HUES6 (cell line): ENCODE measurements around the gene VPS35L.

Experiments used
- H3K27ac ChIP-seq: 2 replicates; pipeline ENCODE4 v1.7.0; 2013; ENCODE audit warnings: low read depth, mild to moderate bottlenecking, low read length, inconsistent platforms
- H3K27me3 ChIP-seq: 2 replicates; pipeline ENCODE4 v1.6.1; 2013; ENCODE audit warnings: low read length; ENCODE audit not compliant: control insufficient read depth, insufficient read depth
- H3K36me3 ChIP-seq: 2 replicates; pipeline ENCODE4 v1.6.1; 2013; ENCODE audit warnings: low read length; ENCODE audit not compliant: control insufficient read depth, insufficient read depth
- H3K4me1 ChIP-seq: 2 replicates; pipeline ENCODE4 v1.6.1; 2013; ENCODE audit warnings: low read length; ENCODE audit not compliant: control insufficient read depth, insufficient read depth
- H3K4me3 ChIP-seq: 2 replicates; pipeline ENCODE4 v1.5.1; 2013; ENCODE audit warnings: low read depth, low read length
- H3K9ac ChIP-seq: one replicate; pipeline ENCODE4 v1.6.1; 2013; ENCODE audit warnings: mild to moderate bottlenecking, low read length
- H3K9me3 ChIP-seq: 2 replicates; pipeline ENCODE4 v1.6.1; 2013; ENCODE audit warnings: low read depth, low read length; ENCODE audit not compliant: control insufficient read depth, insufficient read depth

VPS35L gene

DNA sequence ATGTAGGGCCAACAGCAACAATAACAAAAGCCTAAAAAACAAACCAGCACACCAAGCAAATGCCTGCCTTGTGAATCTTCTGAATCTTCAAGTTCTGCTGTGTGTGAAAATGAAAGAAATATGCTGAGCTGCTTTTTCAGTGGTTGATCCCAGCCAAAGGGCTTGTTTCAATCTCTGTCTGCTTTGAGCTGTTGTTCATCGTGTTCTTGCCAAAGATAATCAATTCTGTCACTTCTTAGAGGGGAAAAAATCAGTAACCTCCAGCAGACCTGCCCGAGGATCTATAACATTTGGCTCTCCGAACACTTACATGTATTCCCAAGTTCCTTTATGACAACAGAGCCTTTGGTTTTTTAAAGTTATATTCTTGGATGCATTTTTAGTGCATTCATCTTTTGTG, 65.9 kb downstream of the VPS35L start:
- Histone ChIP-seq H3K36me3 (peaks cover 21% of the 10 kb centered on the region; the same call in 1 of the 2 replicates), H3K4me1 (no peaks in the 10 kb centered on the region), H3K4me3 (no peak overlapping the region), H3K27me3 (no peaks in the 10 kb centered on the region), H3K9ac (no peak overlapping the region), H3K27ac (no peak overlapping the region), H3K9me3 (no peaks in the 10 kb centered on the region)

DNA sequence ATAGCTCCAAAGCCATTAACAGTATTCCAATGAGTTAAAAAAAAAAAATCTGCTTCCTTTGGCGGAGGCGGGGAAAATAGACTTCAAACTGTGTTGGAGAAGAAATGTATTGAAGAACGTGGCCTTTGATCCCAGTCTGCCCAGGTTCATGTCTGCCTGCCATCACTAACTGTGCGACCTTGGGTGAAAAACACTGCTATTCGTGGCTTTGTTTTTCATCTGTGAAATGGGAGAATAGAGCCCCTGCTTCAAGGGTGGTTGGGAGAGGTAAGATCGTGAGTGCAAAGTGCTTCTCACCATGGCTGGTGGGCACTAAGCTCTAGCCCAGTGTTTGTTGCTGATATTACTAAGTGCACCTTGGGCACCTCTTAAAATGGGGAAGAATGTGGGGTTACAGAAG, 69.5 kb downstream of the VPS35L start:
- peaks cover 27% of the 10 kb centered on the region for H3K36me3 ChIP-seq
- no peaks in the 10 kb centered on the region for H3K4me1 ChIP-seq
- no peak overlapping the region for H3K27ac ChIP-seq
- no peak overlapping the region for H3K9ac ChIP-seq
- no peaks in the 10 kb centered on the region for H3K9me3 ChIP-seq
- no peak overlapping the region for H3K4me3 ChIP-seq
- no peaks in the 10 kb centered on the region for H3K27me3 ChIP-seq

DNA sequence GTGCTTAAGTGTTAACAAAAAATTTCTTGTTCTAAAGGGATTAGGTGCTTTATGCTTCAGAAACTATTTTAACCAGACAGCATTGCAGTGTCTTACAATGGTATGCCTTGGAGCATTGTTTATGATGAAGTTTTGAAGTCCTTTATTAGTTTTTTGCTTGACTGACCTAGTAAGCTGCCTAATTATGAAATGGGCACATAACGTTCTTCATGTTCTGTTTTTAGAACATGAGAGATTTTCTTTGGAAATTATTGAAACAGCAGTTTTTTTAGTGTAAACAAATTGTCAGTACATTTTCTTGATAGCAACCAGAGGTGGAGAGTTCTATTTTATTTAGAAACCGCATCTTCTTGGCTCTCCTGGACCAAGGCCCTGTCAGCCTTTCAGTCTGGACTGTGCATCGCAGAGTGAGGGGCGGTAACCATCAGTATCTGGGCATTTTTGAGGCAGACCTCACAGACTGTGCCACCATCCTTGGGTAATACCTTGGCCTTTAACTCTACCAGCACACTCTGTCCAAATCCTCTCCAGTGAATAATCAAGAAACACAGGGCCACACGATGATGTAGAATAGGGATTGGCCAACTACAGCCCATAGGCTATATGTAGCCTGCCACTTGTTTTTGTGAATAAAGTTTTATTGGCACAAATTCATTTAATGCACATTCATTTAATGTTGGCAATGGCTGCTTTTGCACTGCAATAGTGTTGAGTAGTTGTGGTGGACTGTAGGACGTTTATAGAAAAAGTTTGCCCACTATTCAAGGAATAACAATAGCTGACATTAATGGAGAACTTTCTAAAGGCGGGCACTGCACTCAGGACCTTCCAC, 81.1 kb downstream of the VPS35L start:
- Histone ChIP-seq H3K9me3 (no peaks in the 10 kb centered on the region), H3K27me3 (no peaks in the 10 kb centered on the region), H3K27ac (no peak overlapping the region), H3K36me3 (peaks cover 69% of the 10 kb centered on the region), H3K4me1 (no peaks in the 10 kb centered on the region), H3K4me3 (no peak overlapping the region), H3K9ac (no peak overlapping the region)

DNA sequence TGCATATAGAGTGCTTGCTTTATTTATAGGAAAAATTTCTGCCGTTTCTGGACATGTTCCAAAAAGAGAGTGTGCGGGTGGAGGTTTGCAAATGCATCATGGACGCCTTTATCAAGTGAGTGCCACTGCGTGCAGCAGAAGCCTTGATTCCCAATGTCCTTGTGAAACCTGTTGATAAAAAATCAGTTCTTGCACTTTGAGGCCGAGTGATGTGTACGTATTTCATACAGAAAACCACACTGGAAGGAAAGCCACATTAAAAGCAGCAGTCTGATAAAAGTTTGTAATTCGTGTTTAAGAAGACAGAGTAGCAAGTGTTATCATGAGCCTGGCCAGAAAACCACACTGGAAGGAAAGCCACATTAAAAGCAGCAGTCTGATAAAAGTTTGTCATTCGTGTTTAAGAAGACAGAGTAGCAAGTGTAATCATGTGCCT, 84.5 kb downstream of the VPS35L start:
- H3K9ac ChIP-seq, result no peak overlapping the region
- H3K4me1 ChIP-seq, result no peaks in the 10 kb centered on the region
- peaks cover 57% of the 10 kb centered on the region for H3K36me3 ChIP-seq
- H3K27ac ChIP-seq, result no peak overlapping the region
- no peaks in the 10 kb centered on the region for H3K27me3 ChIP-seq
- no peak overlapping the region for H3K4me3 ChIP-seq
- no peaks in the 10 kb centered on the region for H3K9me3 ChIP-seq

DNA sequence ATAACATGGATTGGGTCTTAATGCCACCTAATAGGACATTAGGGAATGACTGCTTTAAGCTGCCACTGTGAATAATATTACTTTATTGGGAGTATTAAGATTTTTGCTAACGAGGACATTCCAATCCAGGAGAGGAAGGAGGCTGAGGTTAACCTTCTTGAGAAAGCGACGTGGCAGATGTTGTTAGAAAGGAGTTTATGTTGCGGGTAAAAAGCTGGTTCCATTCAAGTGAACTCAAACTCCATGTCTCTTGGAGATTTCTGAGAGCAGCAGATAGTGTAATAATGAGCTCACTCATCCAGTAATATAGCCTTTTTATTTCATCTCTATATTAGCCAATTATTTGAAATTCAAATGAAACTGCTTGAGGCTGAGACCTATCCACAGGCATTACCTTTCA, 87.0 kb downstream of the VPS35L start:
- Histone ChIP-seq H3K9me3 (no peaks in the 10 kb centered on the region), H3K4me1 (no peaks in the 10 kb centered on the region), H3K27ac (no peak overlapping the region), H3K9ac (no peak overlapping the region), H3K36me3 (peaks cover 41% of the 10 kb centered on the region), H3K4me3 (no peak overlapping the region), H3K27me3 (no peaks in the 10 kb centered on the region)

DNA sequence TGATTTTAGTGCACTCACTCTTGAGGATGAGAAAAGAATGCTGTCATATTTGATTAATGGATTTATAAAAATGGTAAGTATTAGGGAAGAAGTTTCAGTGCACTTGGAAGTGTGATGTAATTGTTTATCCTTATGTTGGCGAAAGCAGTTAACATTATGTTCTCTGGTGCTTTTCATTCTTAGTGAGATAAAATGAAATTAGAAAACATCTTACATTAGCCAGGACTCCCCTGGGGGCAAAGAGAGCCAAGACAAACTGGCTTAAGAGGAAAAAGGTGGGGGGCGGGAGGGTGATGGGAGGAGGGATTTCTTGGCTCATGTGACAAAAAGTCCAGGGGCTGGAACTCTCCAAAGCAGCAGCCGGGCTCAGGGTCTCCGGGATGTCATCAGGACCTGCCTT, 89.4 kb downstream of the VPS35L start:
- Histone ChIP-seq H3K4me3 (no peak overlapping the region), H3K36me3 (peaks cover 35% of the 10 kb centered on the region), H3K9me3 (no peaks in the 10 kb centered on the region), H3K4me1 (no peaks in the 10 kb centered on the region), H3K27me3 (no peaks in the 10 kb centered on the region), H3K27ac (no peak overlapping the region), H3K9ac (no peak overlapping the region)

DNA sequence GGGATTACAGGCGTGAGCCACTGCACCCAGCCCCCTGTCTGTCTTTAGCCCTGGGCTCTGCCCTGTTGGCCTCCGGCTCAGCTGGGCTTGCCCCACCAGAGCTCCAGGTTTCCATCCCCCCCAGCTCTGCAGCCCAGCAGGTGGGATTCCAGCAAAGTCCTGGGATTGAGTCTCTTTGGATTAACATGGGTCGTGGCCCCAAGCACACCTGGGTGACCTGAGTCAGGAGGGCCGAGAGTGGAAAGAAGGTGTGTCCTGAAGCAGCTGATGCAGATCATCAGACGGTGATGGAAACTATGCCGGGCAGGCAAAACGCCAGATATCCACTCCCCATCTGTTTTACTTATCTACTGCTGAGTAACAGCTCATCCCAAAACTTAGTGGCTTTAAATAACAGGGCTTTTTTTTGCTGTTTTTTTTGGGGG, 90.1 kb downstream of the VPS35L start:
- Histone ChIP-seq H3K4me1 (no peaks in the 10 kb centered on the region), H3K9me3 (no peaks in the 10 kb centered on the region), H3K36me3 (peaks cover 34% of the 10 kb centered on the region), H3K27ac (no peak overlapping the region), H3K9ac (no peak overlapping the region), H3K27me3 (no peaks in the 10 kb centered on the region), H3K4me3 (no peak overlapping the region)

DNA sequence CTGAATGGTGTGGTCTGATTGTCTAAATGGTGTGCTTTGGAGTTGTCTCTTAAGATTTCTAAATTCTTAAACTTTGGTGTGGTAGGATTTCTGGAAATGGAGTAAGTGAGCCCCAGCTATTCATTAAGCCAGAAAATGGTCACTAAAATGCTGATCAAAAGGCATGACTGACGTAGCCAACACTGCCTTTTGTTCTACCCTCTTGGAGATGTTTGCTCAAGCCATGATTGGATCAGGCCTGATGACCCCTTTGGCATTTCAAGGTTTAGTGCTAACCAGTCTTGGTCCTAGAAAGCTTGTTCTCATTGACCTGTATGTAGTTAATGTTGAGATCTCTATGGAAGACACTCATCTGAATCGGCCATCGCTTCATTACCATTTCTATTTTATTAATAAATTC, 94.5 kb downstream of the VPS35L start:
- Histone ChIP-seq H3K9ac (no peak overlapping the region), H3K4me3 (no peak overlapping the region), H3K27ac (no peak overlapping the region), H3K27me3 (no peaks in the 10 kb centered on the region), H3K4me1 (no peaks in the 10 kb centered on the region), H3K36me3 (peaks cover 51% of the 10 kb centered on the region), H3K9me3 (no peaks in the 10 kb centered on the region)

DNA sequence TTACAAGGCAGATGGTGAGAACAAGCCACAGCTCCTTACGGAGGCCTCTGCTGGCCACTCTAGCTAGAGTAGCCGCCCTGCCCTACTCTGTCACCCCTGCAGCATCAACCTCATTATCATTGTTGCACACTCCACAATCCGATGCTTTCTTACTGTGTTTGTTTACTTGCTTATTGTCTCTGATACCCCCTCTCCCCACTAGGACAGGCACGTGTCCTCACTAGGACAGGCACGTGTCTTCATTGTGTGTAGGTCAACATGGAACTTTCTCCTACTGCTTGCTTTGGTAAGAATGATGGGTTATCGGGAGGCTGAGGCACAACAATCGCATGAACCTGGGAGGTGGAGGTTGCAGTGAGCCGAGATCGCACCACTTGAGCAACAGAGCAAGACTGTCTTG, 98.6 kb downstream of the VPS35L start:
- peaks cover 61% of the 10 kb centered on the region for H3K36me3 ChIP-seq
- H3K27me3 ChIP-seq, result no peaks in the 10 kb centered on the region
- H3K9me3 ChIP-seq, result no peaks in the 10 kb centered on the region
- no peak overlapping the region for H3K9ac ChIP-seq
- no peak overlapping the region for H3K27ac ChIP-seq
- no peaks in the 10 kb centered on the region for H3K4me1 ChIP-seq
- H3K4me3 ChIP-seq, result no peak overlapping the region

DNA sequence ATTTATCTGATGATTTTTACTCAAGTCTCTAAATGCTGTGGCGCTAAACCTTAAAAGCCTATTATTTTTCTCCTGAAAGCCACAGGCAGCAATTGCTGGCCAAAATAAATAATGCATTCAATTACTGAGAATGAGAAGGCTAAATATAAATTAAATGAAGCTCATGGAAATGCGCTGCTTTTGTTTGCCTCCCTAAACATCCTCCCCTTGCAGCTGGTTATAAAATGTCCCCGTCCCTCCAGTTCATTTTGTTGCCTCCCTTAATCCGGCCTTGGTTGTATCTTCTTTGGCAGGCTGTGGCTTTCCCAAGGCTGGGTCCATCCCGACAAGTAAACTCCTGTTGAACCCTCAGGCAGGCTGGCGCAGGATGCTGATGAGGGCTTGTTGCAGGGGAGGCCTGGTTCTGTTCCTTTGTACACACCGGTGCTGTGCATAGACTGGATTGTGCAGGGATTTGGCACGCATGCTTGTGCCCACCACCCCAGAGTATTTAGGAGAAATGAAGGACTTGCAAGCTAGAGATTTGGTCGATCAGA, 99.8 kb downstream of the VPS35L start:
- H3K36me3 ChIP-seq, result peaks cover 54% of the 10 kb centered on the region
- no peaks in the 10 kb centered on the region for H3K9me3 ChIP-seq
- H3K27me3 ChIP-seq, result no peaks in the 10 kb centered on the region
- no peak overlapping the region for H3K27ac ChIP-seq
- no peaks in the 10 kb centered on the region for H3K4me1 ChIP-seq
- no peak overlapping the region for H3K9ac ChIP-seq
- no peak overlapping the region for H3K4me3 ChIP-seq

DNA sequence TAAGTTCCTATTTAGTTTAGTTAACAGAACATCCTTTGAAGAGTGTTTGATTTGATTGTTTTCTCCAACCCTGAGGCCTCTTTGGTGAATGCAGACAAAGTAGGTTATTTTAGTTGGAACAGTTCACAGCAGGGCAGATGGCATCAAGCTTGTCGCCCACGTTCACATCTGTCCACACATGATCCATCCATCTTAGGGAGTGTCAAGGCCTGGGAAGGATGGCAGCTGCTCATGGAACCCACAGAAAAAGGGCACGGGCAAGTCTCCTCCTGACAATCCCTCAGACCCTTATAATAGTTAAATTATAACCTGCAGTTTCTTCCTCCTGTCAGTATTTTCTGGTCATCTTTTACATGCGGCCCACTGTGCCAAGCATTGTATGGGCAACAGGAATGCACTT, 102.3 kb downstream of the VPS35L start:
- H3K36me3 ChIP-seq, result peaks cover 42% of the 10 kb centered on the region
- no peak overlapping the region for H3K27ac ChIP-seq
- H3K27me3 ChIP-seq, result no peaks in the 10 kb centered on the region
- peaks cover 2% of the 10 kb centered on the region; the same call in 1 of the 2 replicates for H3K9me3 ChIP-seq
- H3K4me1 ChIP-seq, result peaks cover 10% of the 10 kb centered on the region; the same call in 1 of the 2 replicates
- H3K4me3 ChIP-seq, result no peak overlapping the region
- no peak overlapping the region for H3K9ac ChIP-seq
